H9 (cell line): ENCODE data around the gene DIP2C. TPM values are rescaled to one million over a fixed set of nuclear protein-coding genes. Genes with fewer than 3 reads are reported as not detected.

ENCODE experiments used
- DNase-seq: peaks from one replicate; pipeline ENCODE4 v3.0.0-alpha.2; 2017
- H2AFZ ChIP-seq: one replicate; pipeline ENCODE4 v1.6.1; 2013; ENCODE audit warnings: mild to moderate bottlenecking, low read length, control low read depth, moderate library complexity
- H2AK5ac ChIP-seq: 2 replicates; pipeline ENCODE4 v1.6.1; 2013; ENCODE audit warnings: low read length, control low read depth, mixed read lengths; ENCODE audit not compliant: insufficient read length
- H2BK120ac ChIP-seq: one replicate; pipeline ENCODE4 v1.6.1; 2013; ENCODE audit warnings: low read depth, mild to moderate bottlenecking, low read length, control low read depth, inconsistent platforms; ENCODE audit not compliant: poor library complexity, severe bottlenecking
- H2BK12ac ChIP-seq: 2 replicates; pipeline ENCODE4 v1.6.1; 2013; ENCODE audit warnings: low read length, control low read depth, mixed read lengths, low read depth; ENCODE audit not compliant: insufficient read length
- H2BK15ac ChIP-seq: 2 replicates; pipeline ENCODE4 v1.6.1; 2013; ENCODE audit warnings: low read depth, low read length, control low read depth
- H2BK20ac ChIP-seq: one replicate; pipeline ENCODE4 v1.6.1; 2013; ENCODE audit warnings: low read depth, mild to moderate bottlenecking, low read length, control low read depth, inconsistent platforms; ENCODE audit not compliant: poor library complexity, severe bottlenecking
- H2BK5ac ChIP-seq: 2 replicates; pipeline ENCODE4 v1.6.1; 2013; ENCODE audit warnings: low read length, control low read depth, mixed read lengths; ENCODE audit not compliant: insufficient read length
- H3K14ac ChIP-seq: 2 replicates; pipeline ENCODE4 v1.6.1; 2013; ENCODE audit warnings: low read length, control low read depth; ENCODE audit not compliant: insufficient read depth
- H3K18ac ChIP-seq: 2 replicates; pipeline ENCODE4 v1.6.1; 2013; ENCODE audit warnings: low read depth, mild to moderate bottlenecking, mixed read lengths, low read length, control low read depth; ENCODE audit not compliant: insufficient read length
- H3K23ac ChIP-seq: 2 replicates; pipeline ENCODE4 v1.6.1; 2013; ENCODE audit warnings: low read length, control low read depth, mixed read lengths, low read depth; ENCODE audit not compliant: insufficient read length
- H3K23me2 ChIP-seq: 2 replicates; pipeline ENCODE4 v1.6.1; 2013; ENCODE audit warnings: low read depth, mild to moderate bottlenecking, mixed read lengths, low read length, control low read depth; ENCODE audit not compliant: insufficient read length, poor library complexity, severe bottlenecking
- H3K27ac ChIP-seq: 2 replicates; pipeline ENCODE4 v1.5.1; 2013; ENCODE audit warnings: low read length, control low read depth, mixed read lengths, low read depth; ENCODE audit not compliant: insufficient read length
- H3K27me3 ChIP-seq: 2 replicates; pipeline ENCODE4 v1.6.1; 2013; ENCODE audit warnings: low read length, control low read depth, inconsistent platforms; ENCODE audit not compliant: insufficient read depth
- H3K4ac ChIP-seq: 2 replicates; pipeline ENCODE4 v1.6.1; 2013; ENCODE audit warnings: low read depth, mild to moderate bottlenecking, control low read depth, inconsistent platforms, low read length, moderate library complexity
- H3K4me1 ChIP-seq: 2 replicates; pipeline ENCODE4 v1.6.1; 2013; ENCODE audit warnings: low read length, control low read depth, inconsistent platforms; ENCODE audit not compliant: insufficient read depth
- H3K4me2 ChIP-seq: 2 replicates; pipeline ENCODE4 v1.6.1; 2013; ENCODE audit warnings: low read length, control low read depth, mixed read lengths; ENCODE audit not compliant: insufficient read length, insufficient read depth
- H3K56ac ChIP-seq: 2 replicates; pipeline ENCODE4 v1.6.1; 2013; ENCODE audit warnings: low read depth, mild to moderate bottlenecking, mixed read lengths, low read length, control low read depth; ENCODE audit not compliant: insufficient read length
- H3K79me1 ChIP-seq: 2 replicates; pipeline ENCODE4 v1.6.1; 2013; ENCODE audit warnings: low read depth, mild to moderate bottlenecking, moderate library complexity, low read length, control low read depth, inconsistent platforms; ENCODE audit not compliant: insufficient read depth, poor library complexity, severe bottlenecking
- H3K79me2 ChIP-seq: 2 replicates; pipeline ENCODE4 v1.6.1; 2013; ENCODE audit warnings: low read length, control low read depth, inconsistent platforms; ENCODE audit not compliant: insufficient read depth
- H3K9ac ChIP-seq: 2 replicates; pipeline ENCODE4 v1.6.1; 2013; ENCODE audit warnings: low read length, control low read depth, mixed read lengths; ENCODE audit not compliant: insufficient read length; ENCODE audit errors: extremely low read depth
- H3K9me3 ChIP-seq: one replicate; pipeline ENCODE4 v1.6.1; 2013; ENCODE audit warnings: low read depth, low read length, inconsistent platforms; ENCODE audit not compliant: control insufficient read depth
- H3T11ph ChIP-seq: one replicate; pipeline ENCODE4 v1.6.1; 2013; ENCODE audit warnings: mild to moderate bottlenecking, low read length, control low read depth, inconsistent platforms
- H4K20me1 ChIP-seq: one replicate; pipeline ENCODE4 v1.6.1; 2013; ENCODE audit not compliant: control insufficient read depth, insufficient read length, insufficient read depth
- H4K5ac ChIP-seq: 2 replicates; pipeline ENCODE4 v1.6.1; 2013; ENCODE audit warnings: low read depth, mild to moderate bottlenecking, mixed read lengths, low read length, control low read depth; ENCODE audit not compliant: insufficient read length
- H4K8ac ChIP-seq: replicated peaks from 2 replicates; pipeline ENCODE4 v1.6.1; 2013; ENCODE audit warnings: low read length, control low read depth, mixed read lengths, low read depth; ENCODE audit not compliant: insufficient read length
- H4K91ac ChIP-seq: 2 replicates; pipeline ENCODE4 v1.6.1; 2013; ENCODE audit warnings: low read depth, mild to moderate bottlenecking, moderate library complexity, mixed read lengths, low read length, control low read depth; ENCODE audit not compliant: insufficient read length
- H3K27ac Mint-ChIP-seq, 3 experiments: 2 replicates in 2 of 3; 3 replicates in 1 of 3; pipeline ENCODE4 v1.8.0; 2020 to 2021; ENCODE audit warnings: mixed read lengths in 3 of 3, mild to moderate bottlenecking in 1 of 3, moderate library complexity in 1 of 3
- H3K27me3 Mint-ChIP-seq: 2 replicates; pipeline ENCODE4 v1.8.0; 2021; ENCODE audit warnings: low read depth, mild to moderate bottlenecking, moderate library complexity, mixed read lengths
- H3K36me3 Mint-ChIP-seq, 3 experiments: 2 replicates in 2 of 3; 3 replicates in 1 of 3; pipeline ENCODE4 v1.8.0; 2020 to 2021; ENCODE audit warnings: low read depth in 3 of 3, mixed read lengths in 3 of 3; ENCODE audit not compliant: insufficient read depth in 1 of 3
- H3K4me1 Mint-ChIP-seq, 2 experiments: 2 replicates each; pipeline ENCODE4 v1.8.0; 2020; ENCODE audit warnings: mixed read lengths in 2 of 2
- H3K4me3 Mint-ChIP-seq, 2 experiments: 2 replicates in 1 of 2; 3 replicates in 1 of 2; pipeline ENCODE4 v1.8.0; 2020 to 2021; ENCODE audit warnings: mild to moderate bottlenecking in 2 of 2, mixed read lengths in 2 of 2, moderate library complexity in 1 of 2
- H3K9me3 Mint-ChIP-seq, 2 experiments: 2 replicates in 1 of 2; 3 replicates in 1 of 2; pipeline ENCODE4 v1.8.0; 2020; ENCODE audit warnings: mild to moderate bottlenecking in 2 of 2, mixed read lengths in 2 of 2, moderate library complexity in 1 of 2
- WGBS: extraction: QIAGEN DNeasy Blood & Tissue Kit; methylation state at CpG from one replicate; pipeline ENCODE4 v1.1.7; 2013; ENCODE audit warnings: missing lambda C conversion rate, low lambda C conversion rate, mixed read lengths; ENCODE audit not compliant: insufficient read length; ENCODE audit errors: extremely low coverage; 5-methylcytosine and 5-hydroxymethylcytosine counted together
- total RNA-seq: library from RNA; stranded (reverse); gene quantifications from 2 replicates; pipeline ENCODE4 v1.2.1, GENCODE V29; 2021
- TF ChIP-seq, protein P1 (sequence below): fragments of 200-600 bp; sonication (generic); conservative IDR thresholded peaks from 3 replicates; pipeline ENCODE4 v1.8.0; 2021; ENCODE audit warnings: antibody characterized with exemption, mild to moderate bottlenecking

Gene DIP2C
- total RNA-seq, 1 experiment from 2014 or later, result 7.9 TPM

- no peak overlapping the region for H3T11ph ChIP-seq
- no CpG with 5 or more reads among the region's 12 CpGs for WGBS
- TF ChIP-seq, protein P1, sequence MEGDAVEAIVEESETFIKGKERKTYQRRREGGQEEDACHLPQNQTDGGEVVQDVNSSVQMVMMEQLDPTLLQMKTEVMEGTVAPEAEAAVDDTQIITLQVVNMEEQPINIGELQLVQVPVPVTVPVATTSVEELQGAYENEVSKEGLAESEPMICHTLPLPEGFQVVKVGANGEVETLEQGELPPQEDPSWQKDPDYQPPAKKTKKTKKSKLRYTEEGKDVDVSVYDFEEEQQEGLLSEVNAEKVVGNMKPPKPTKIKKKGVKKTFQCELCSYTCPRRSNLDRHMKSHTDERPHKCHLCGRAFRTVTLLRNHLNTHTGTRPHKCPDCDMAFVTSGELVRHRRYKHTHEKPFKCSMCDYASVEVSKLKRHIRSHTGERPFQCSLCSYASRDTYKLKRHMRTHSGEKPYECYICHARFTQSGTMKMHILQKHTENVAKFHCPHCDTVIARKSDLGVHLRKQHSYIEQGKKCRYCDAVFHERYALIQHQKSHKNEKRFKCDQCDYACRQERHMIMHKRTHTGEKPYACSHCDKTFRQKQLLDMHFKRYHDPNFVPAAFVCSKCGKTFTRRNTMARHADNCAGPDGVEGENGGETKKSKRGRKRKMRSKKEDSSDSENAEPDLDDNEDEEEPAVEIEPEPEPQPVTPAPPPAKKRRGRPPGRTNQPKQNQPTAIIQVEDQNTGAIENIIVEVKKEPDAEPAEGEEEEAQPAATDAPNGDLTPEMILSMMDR, result no peak
These were observed 229.7 kb downstream of the DIP2C start for GRCh38 chr10:459743-460142.

More at GRCh38 chr10:459743-460142, 229.7 kb downstream of the DIP2C start:
- Mint-ChIP-seq H3K4me1 (peaks cover 5 to 7% of the 10 kb centered on the region in 2 experiments; a peak in 2 of 4 replicates), H3K36me3 (peaks cover 0 to 2% (median 0%) of the 10 kb centered on the region in 3 experiments; a peak in 3 of 7 replicates), H3K4me3 (no peak overlapping the region), H3K9me3 (no peaks in the 10 kb centered on the region; a peak in 1 of 5 replicates), H3K27me3 (no peaks in the 10 kb centered on the region), H3K27ac (peak overlapping the region in 2 of 3 experiments; percentile 1 to 19; a peak in 2 of 7 replicates)
- Histone ChIP-seq H2BK120ac (no peak overlapping the region), H3K79me2 (no peaks in the 10 kb centered on the region), H2AK5ac (no peak overlapping the region), H3K27me3 (no peaks in the 10 kb centered on the region), H4K8ac (no peak overlapping the region), H2BK5ac (no peak overlapping the region), H3K56ac (no peak overlapping the region), H3K14ac (no peak overlapping the region; the same call in 1 of the 2 replicates), H3K4me2 (no peak overlapping the region), H3K9me3 (no peaks in the 10 kb centered on the region), H3K18ac (no peak overlapping the region), H2BK15ac (no peak overlapping the region), H4K20me1 (no peaks in the 10 kb centered on the region), H4K91ac (no peak overlapping the region), H3K23me2 (no peaks in the 10 kb centered on the region), H2BK20ac (no peak overlapping the region), H4K5ac (no peak overlapping the region), H3K4ac (no peak overlapping the region), H3K27ac (no peak overlapping the region), H3K79me1 (no peaks in the 10 kb centered on the region), H2BK12ac (no peak overlapping the region), H3K9ac (no peak overlapping the region), H3K4me1 (peaks cover 3% of the 10 kb centered on the region; the same call in 1 of the 2 replicates), H3K23ac (no peak overlapping the region), H2AFZ (no peak overlapping the region)
- peak; percentile 8 for DNase-seq
